HepG2 (cell line): ENCODE results near the gene ALOX5. TPM values are rescaled to one million over a fixed set of nuclear protein-coding genes. Genes with fewer than 3 reads are reported as not detected.

Experiments used
- ATAC-seq: fragments of 200-7000 bp; cut with Tn5 transposase; 3 replicates; pipeline ENCODE4 v1.9.1; 2020; ENCODE audit warnings: mild to moderate bottlenecking, moderate library complexity
- BruUV-seq: library from RNA; stranded (reverse); fragments of 400-500 nt; replicated peaks from 2 replicates; lab custom pipeline; 2021; lab: Mats Ljungman, UMichigan
- CTCF ChIA-PET: fragments of 300-600 bp; formaldehyde crosslinking; extraction: SDS; loops from one replicate; lab custom pipeline; 2021; ENCODE audit warnings: low total read pairs, inconsistent platforms, low intra/inter-chr PET ratio; lab: Yijun Ruan, JAX
- POLR2A ChIA-PET: fragments of 350-600 bp; sonication (Branson Sonifier 250); formaldehyde crosslinking; loops from one replicate; lab custom pipeline; 2020; ENCODE audit warnings: antibody characterized with exemption, inconsistent platforms; lab: Yijun Ruan, JAX
- DNase-seq: peaks from one replicate; pipeline ENCODE4 v3.0.0-alpha.2; 2015; ENCODE audit warnings: low spot score
- FAIRE-seq: peaks from 3 replicates; lab custom pipeline; 2011; peaks lifted over from hg19 to GRCh38; lab: Jason Lieb, UNC
- H2AFZ ChIP-seq: one replicate; pipeline ENCODE4 v1.6.1; 2011; ENCODE audit warnings: low read length, inconsistent platforms
- H3K27ac ChIP-seq: fragments of 300-600 bp; 3 replicates; pipeline ENCODE4 v1.8.0; 2011; ENCODE audit warnings: mixed run types, mild to moderate bottlenecking, mixed read lengths, low read length, inconsistent platforms; ENCODE audit not compliant: insufficient read depth; ENCODE audit errors: extremely low read length
- H3K27me3 ChIP-seq, 2 experiments: fragments of 200-600 bp in 1 of 2; 2 replicates in 1 of 2; 3 replicates in 1 of 2; pipeline versions ENCODE4 v1.6.0 to v1.8.0; 2011; ENCODE audit warnings: low read length in 2 of 2, mild to moderate bottlenecking in 2 of 2, moderate library complexity in 2 of 2, inconsistent platforms in 1 of 2; ENCODE audit not compliant: insufficient read depth in 2 of 2, control insufficient read depth in 1 of 2
- H3K36me3 ChIP-seq, 2 experiments: fragments of 200-600 bp in 1 of 2; replicated peaks in 1 of 2; 2 replicates in 1 of 2; 3 replicates in 1 of 2; pipeline versions ENCODE4 v1.5.1 to v1.8.0; 2011; ENCODE audit warnings: low read length in 2 of 2, inconsistent platforms in 1 of 2; ENCODE audit not compliant: insufficient read depth in 2 of 2, control insufficient read depth in 1 of 2
- H3K4me1 ChIP-seq: 2 replicates; pipeline ENCODE4 v1.5.1; 2012; ENCODE audit warnings: low read length, inconsistent platforms; ENCODE audit not compliant: insufficient read depth
- H3K4me2 ChIP-seq: 2 replicates; pipeline ENCODE4 v1.6.0; 2011; ENCODE audit warnings: low read depth, low read length, inconsistent platforms
- H3K4me3 ChIP-seq, 3 experiments: fragments of 200-600 bp in 1 of 3; sonication (generic), shearing (Covaris generic) in 1 of 3; replicated peaks in 1 of 3; 2 replicates each; pipeline ENCODE4 v1.5.1; 2011 to 2016; ENCODE audit warnings: low read length in 3 of 3, inconsistent platforms in 2 of 3, low read depth in 2 of 3, mild to moderate bottlenecking in 2 of 3, control low read depth in 1 of 3, mixed read lengths in 1 of 3; ENCODE audit not compliant: insufficient read depth in 1 of 3
- H3K79me2 ChIP-seq: one replicate; pipeline ENCODE4 v1.6.1; 2011; ENCODE audit warnings: low read length, inconsistent platforms; ENCODE audit not compliant: insufficient read depth
- H3K9ac ChIP-seq: 2 replicates; pipeline ENCODE4 v1.6.0; 2011; ENCODE audit warnings: mild to moderate bottlenecking, low read depth, low read length, inconsistent platforms; ENCODE audit not compliant: insufficient read depth
- H3K9me3 ChIP-seq: 2 replicates; pipeline ENCODE4 v1.5.1; 2012; ENCODE audit warnings: mild to moderate bottlenecking, low read length
- H4K20me1 ChIP-seq: 2 replicates; pipeline ENCODE4 v1.6.0; 2011; ENCODE audit warnings: inconsistent platforms, mild to moderate bottlenecking, low read length, moderate library complexity; ENCODE audit not compliant: insufficient read depth
- EHMT2 ChIP-seq: fragments of 200-600 bp; sonication (generic); IDR thresholded peaks from 2 replicates; pipeline ENCODE4 v1.7.0; 2017; ENCODE audit warnings: antibody characterized with exemption, low read depth, low read length, borderline replicate concordance
- FOXA3 ChIP-seq: IDR thresholded peaks from 2 replicates; pipeline ENCODE4 v1.6.1; 2016; ENCODE audit warnings: missing genetic modification reagents, missing compliant biosample characterization
- HDAC6 ChIP-seq: fragments of 200-600 bp; sonication (generic); IDR thresholded peaks from 2 replicates; pipeline ENCODE4 v1.7.0; 2017; ENCODE audit warnings: mild to moderate bottlenecking, antibody characterized with exemption, low read length, low read depth
- HOXA7 ChIP-seq: sonication (generic); formaldehyde crosslinking; IDR thresholded peaks from 2 replicates; pipeline ENCODE4 v1.8.1; 2022; ENCODE audit warnings: mild to moderate bottlenecking, missing genetic modification reagents, moderate library complexity
- HOXD1 ChIP-seq: sonication (generic); formaldehyde crosslinking; IDR thresholded peaks from 2 replicates; pipeline ENCODE4 v1.5.0; 2020; ENCODE audit warnings: missing genetic modification reagents
- MAFK ChIP-seq, 2 experiments: IDR thresholded peaks in 1 of 2; conservative IDR thresholded peaks in 1 of 2; 2 replicates each; pipeline ENCODE4 v1.6.1; 2011; ENCODE audit warnings: improper control_type of control experiment in 2 of 2, low read length in 2 of 2
- NFATC3 ChIP-seq: sonication (generic); formaldehyde crosslinking; IDR thresholded peaks from 2 replicates; pipeline ENCODE4 v1.5.1; 2020; ENCODE audit warnings: mild to moderate bottlenecking, missing genetic modification reagents
- ZBTB38 ChIP-seq: sonication (generic); formaldehyde crosslinking; IDR thresholded peaks from 2 replicates; pipeline ENCODE4 v1.5.1; 2020; ENCODE audit warnings: mild to moderate bottlenecking, missing genetic modification reagents
- ZNF275 ChIP-seq: sonication (generic); formaldehyde crosslinking; IDR thresholded peaks from 2 replicates; pipeline ENCODE4 v1.8.0; 2022; ENCODE audit warnings: missing genetic modification reagents, mild to moderate bottlenecking, inconsistent platforms, borderline replicate concordance
- ZNF280B ChIP-seq: sonication (generic); formaldehyde crosslinking; IDR thresholded peaks from 2 replicates; pipeline ENCODE4 v1.5.0; 2020; ENCODE audit warnings: missing genetic modification reagents, mild to moderate bottlenecking, borderline replicate concordance
- ZNF3 ChIP-seq: IDR thresholded peaks from 2 replicates; pipeline ENCODE4 v1.7.0; 2017; ENCODE audit warnings: inconsistent platforms
- ZNF407 ChIP-seq: sonication (generic); formaldehyde crosslinking; IDR thresholded peaks from one replicate; pipeline ENCODE4 v1.5.1; 2020; ENCODE audit warnings: mild to moderate bottlenecking, missing genetic modification reagents; ENCODE audit errors: not compliant biosample characterization
- ZNF737 ChIP-seq: sonication (generic); formaldehyde crosslinking; IDR thresholded peaks from 2 replicates; pipeline ENCODE4 v1.5.0; 2020; ENCODE audit warnings: missing genetic modification reagents, mild to moderate bottlenecking, borderline replicate concordance
- WGBS: methylation state at CpG from one replicate; pipeline ENCODE4 v1.1.6; 2017; ENCODE audit warnings: low lambda C conversion rate; 5-methylcytosine and 5-hydroxymethylcytosine counted together
- in situ Hi-C: cut with HindIII; loops from 2 replicates; pipeline ENCODE4 v1.10.0; 2017; ENCODE audit warnings: low pct_unique_long_range_greater_than_20kb; ENCODE audit not compliant: extremely low pct_ligation_motif_present
- intact Hi-C: fragments of 100-400 bp; cut with micrococcal nuclease; formaldehyde crosslinking; loops from one replicate; pipeline ENCODE4 v1.10.0; 2022; ENCODE audit not compliant: unreplicated experiment
- polyA plus RNA-seq, 8 experiments: library from polyadenylated mRNA; depleted of rRNA in 3 of 8; stranded (reverse) in 7 of 8; unstranded in 1 of 8; fragments of >200 nt; fragmentation: Illumina TruSeq in 4 of 8; extraction: Trizol in 4 of 8; gene quantifications; 2 replicates each; pipeline versions ENCODE4 v1.2.1 to v1.2.3, GENCODE V29; 2011 to 2016; ENCODE audit warnings: low read depth in 4 of 8, missing spikeins in 1 of 8, mixed read lengths in 1 of 8; ENCODE audit not compliant: insufficient read depth in 1 of 8
- total RNA-seq, 5 experiments: library from RNA; depleted of rRNA; stranded (reverse); fragments of >200 nt; fragmentation: Illumina TruSeq; extraction: Trizol; gene quantifications; 2 replicates each; pipeline ENCODE4 v1.2.3, GENCODE V29; 2016; ENCODE audit warnings: low read depth in 1 of 5

The ALOX5 gene
- total and polyA plus RNA-seq, 2 of the 13 experiments (the other 11 are each of a cell fraction or from before 2014, with no cell fraction given) = 0.04 TPM; not detected in 1

- no peak overlapping the region for H3K4me3 ChIP-seq
- H3K79me2 ChIP-seq = no peaks in the 10 kb centered on the region
- FAIRE-seq = no peak
- H3K4me2 ChIP-seq = no peak overlapping the region
- in situ Hi-C loops (loop anchor here (25.0 kb wide), 1 partner anchor 415 kb away; the partner anchor contains the start of gene ZNF22), intact Hi-C loops (no loop called here)
- H3K36me3 ChIP-seq = no peaks in the 10 kb centered on the region
- ATAC-seq = no peak
- BruUV-seq = no TSS peak
- ChIA-PET CTCF (no interaction called here), POLR2A (no interaction called here)
- no peaks in the 10 kb centered on the region for H3K4me1 ChIP-seq
- H2AFZ ChIP-seq = no peak overlapping the region
- no peak for DNase-seq
- 72% methylated on average over 6 of the region's 50 CpGs for whole genome bisulfite sequencing
- no peaks in the 10 kb centered on the region for H4K20me1 ChIP-seq
- H3K9me3 ChIP-seq = no peaks in the 10 kb centered on the region
- no peak overlapping the region for H3K27ac ChIP-seq
- no peak overlapping the region for H3K9ac ChIP-seq
- peaks cover 2 to 50% of the 10 kb centered on the region in 2 experiments; a peak in 3 of 5 replicates for H3K27me3 ChIP-seq
- TF ChIP-seq ZNF737 (CRISPR knock-in tag) = no peak
- no peak for TF ChIP-seq ZNF275
- no peak for TF ChIP-seq EHMT2
- TF ChIP-seq HOXD1 (CRISPR knock-in tag) = no peak
- TF ChIP-seq ZNF3 = no peak
- TF ChIP-seq HDAC6 = no peak
- no peak for TF ChIP-seq HOXA7
- TF ChIP-seq MAFK (conservative IDR thresholded peaks at IDR 0.05 in 1 of 2, IDR thresholded peaks at IDR 0.05 in 1 of 2; ENCODE audit: low read length in 2 of 2) = no peak
- no peak for TF ChIP-seq NFATC3 (CRISPR knock-in tag)
- no peak for TF ChIP-seq ZNF280B (CRISPR knock-in tag)
- no peak for TF ChIP-seq ZNF407 (CRISPR knock-in tag)
- TF ChIP-seq ZBTB38 (CRISPR knock-in tag) = no peak
- no peak for TF ChIP-seq FOXA3 (CRISPR knock-in tag)
Observed at GRCh38 chr10:45427262-45427969, 53.4 kb downstream of the ALOX5 start.
